ENCODE measurements around the gene GAPT. TPM values are rescaled to one million over a fixed set of nuclear protein-coding genes. Genes with fewer than 3 reads are reported as not detected.
"Not testable (repeated sequence)": the region's sequence is repeated elsewhere in the genome, so short reads cannot be mapped to it uniquely, and the experiment has no call there.

GAPT gene
- total RNA-seq, 1 experiment from 2014 or later = not detected

- no peak for DNase-seq (ENCODE audit: low spot score)
These were observed 12.3 kb downstream of the GAPT start for GRCh38 chr5:58503390-58504046.

GRCh38 chr5:58504766-58505165 is 13.5 kb downstream of the GAPT start:
- DNase-seq (ENCODE audit: low spot score) = no peak

GRCh38 chr5:58505502-58505901 is 14.3 kb downstream of the GAPT start:
- DNase-seq (ENCODE audit: low spot score) = no peak

GRCh38 chr5:58505971-58506640 is 14.9 kb downstream of the GAPT start:
- DNase-seq (ENCODE audit: low spot score) = no peak

GRCh38 chr5:58507715-58508114 is 16.5 kb downstream of the GAPT start:
- no peak for DNase-seq (ENCODE audit: low spot score)

- no peak for DNase-seq (ENCODE audit: low spot score)
These were observed 26.0 kb downstream of the GAPT start for GRCh38 chr5:58517198-58517597.

GRCh38 chr5:58523956-58524355 is 32.7 kb downstream of the GAPT start:
- DNase-seq (ENCODE audit: low spot score) = no peak

GRCh38 chr5:58524571-58524970 is 33.3 kb downstream of the GAPT start:
- DNase-seq (ENCODE audit: low spot score) = no peak

- no peak for DNase-seq (ENCODE audit: low spot score)
These were observed 39.8 kb downstream of the GAPT start for GRCh38 chr5:58530942-58531490.

- not testable (repeated sequence) for DNase-seq (ENCODE audit: low spot score)
These were observed 50.7 kb downstream of the GAPT start for GRCh38 chr5:58541935-58542334.

- DNase-seq (ENCODE audit: low spot score) = no peak
These were observed 51.5 kb downstream of the GAPT start for GRCh38 chr5:58542709-58543108.

GRCh38 chr5:58543723-58544122 is 52.5 kb downstream of the GAPT start:
- no peak for DNase-seq (ENCODE audit: low spot score)

- DNase-seq (ENCODE audit: low spot score) = no peak
These were observed 53.0 kb downstream of the GAPT start for GRCh38 chr5:58544195-58544594.

GRCh38 chr5:58544926-58545325 is 53.7 kb downstream of the GAPT start:
- DNase-seq (ENCODE audit: low spot score) = no peak

- DNase-seq (ENCODE audit: low spot score) = no peak
These were observed 54.7 kb downstream of the GAPT start for GRCh38 chr5:58545912-58546311.

Other genes starting within 250 kb of the GAPT start
- 381 and 541 TPM in 2 replicates for gene PLK2, start 31.3 kb upstream of the GAPT start, total RNA-seq (2014; rRNA removed; shearing (Covaris generic))
- not detected in 2 replicates for gene RAB3C, start 91.6 kb downstream of the GAPT start, total RNA-seq (2014; rRNA removed; shearing (Covaris generic))

Data from A172 (cell line).